ENCODE data around the gene RAB11FIP3. TPM values are rescaled to one million over a fixed set of nuclear protein-coding genes. Genes with fewer than 3 reads are reported as not detected.

The RAB11FIP3 gene
- total RNA-seq, 1 experiment from 2014 or later: 12.8 TPM

DNA sequence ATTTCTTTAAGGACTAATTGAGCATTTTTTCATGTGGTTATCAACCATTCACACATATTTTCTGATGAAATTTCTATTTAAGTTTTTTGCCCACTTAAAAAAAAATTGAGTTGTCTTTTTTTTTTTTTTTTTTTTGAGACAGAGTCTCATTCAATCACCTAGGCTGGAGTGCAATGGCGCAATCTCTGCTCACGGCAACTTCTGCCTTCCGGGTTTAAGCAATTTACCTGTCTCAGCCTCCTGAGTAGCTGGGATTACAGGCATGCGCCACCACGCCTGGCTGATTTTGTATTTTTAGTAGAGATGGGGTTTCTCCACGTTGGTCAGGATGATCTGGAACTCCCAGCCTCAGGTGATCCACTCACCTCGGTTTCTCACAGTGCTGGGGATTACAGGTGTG lies 34.3 kb downstream of the RAB11FIP3 start (continued):
- TF ChIP-seq, protein P1, sequence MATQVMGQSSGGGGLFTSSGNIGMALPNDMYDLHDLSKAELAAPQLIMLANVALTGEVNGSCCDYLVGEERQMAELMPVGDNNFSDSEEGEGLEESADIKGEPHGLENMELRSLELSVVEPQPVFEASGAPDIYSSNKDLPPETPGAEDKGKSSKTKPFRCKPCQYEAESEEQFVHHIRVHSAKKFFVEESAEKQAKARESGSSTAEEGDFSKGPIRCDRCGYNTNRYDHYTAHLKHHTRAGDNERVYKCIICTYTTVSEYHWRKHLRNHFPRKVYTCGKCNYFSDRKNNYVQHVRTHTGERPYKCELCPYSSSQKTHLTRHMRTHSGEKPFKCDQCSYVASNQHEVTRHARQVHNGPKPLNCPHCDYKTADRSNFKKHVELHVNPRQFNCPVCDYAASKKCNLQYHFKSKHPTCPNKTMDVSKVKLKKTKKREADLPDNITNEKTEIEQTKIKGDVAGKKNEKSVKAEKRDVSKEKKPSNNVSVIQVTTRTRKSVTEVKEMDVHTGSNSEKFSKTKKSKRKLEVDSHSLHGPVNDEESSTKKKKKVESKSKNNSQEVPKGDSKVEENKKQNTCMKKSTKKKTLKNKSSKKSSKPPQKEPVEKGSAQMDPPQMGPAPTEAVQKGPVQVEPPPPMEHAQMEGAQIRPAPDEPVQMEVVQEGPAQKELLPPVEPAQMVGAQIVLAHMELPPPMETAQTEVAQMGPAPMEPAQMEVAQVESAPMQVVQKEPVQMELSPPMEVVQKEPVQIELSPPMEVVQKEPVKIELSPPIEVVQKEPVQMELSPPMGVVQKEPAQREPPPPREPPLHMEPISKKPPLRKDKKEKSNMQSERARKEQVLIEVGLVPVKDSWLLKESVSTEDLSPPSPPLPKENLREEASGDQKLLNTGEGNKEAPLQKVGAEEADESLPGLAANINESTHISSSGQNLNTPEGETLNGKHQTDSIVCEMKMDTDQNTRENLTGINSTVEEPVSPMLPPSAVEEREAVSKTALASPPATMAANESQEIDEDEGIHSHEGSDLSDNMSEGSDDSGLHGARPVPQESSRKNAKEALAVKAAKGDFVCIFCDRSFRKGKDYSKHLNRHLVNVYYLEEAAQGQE (IDR thresholded peaks at IDR 0.05; ENCODE audit: low read depth): no peak
- TF ChIP-seq, protein P2, sequence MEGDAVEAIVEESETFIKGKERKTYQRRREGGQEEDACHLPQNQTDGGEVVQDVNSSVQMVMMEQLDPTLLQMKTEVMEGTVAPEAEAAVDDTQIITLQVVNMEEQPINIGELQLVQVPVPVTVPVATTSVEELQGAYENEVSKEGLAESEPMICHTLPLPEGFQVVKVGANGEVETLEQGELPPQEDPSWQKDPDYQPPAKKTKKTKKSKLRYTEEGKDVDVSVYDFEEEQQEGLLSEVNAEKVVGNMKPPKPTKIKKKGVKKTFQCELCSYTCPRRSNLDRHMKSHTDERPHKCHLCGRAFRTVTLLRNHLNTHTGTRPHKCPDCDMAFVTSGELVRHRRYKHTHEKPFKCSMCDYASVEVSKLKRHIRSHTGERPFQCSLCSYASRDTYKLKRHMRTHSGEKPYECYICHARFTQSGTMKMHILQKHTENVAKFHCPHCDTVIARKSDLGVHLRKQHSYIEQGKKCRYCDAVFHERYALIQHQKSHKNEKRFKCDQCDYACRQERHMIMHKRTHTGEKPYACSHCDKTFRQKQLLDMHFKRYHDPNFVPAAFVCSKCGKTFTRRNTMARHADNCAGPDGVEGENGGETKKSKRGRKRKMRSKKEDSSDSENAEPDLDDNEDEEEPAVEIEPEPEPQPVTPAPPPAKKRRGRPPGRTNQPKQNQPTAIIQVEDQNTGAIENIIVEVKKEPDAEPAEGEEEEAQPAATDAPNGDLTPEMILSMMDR (IDR thresholded peaks at IDR 0.05 in 2 of 3, conservative IDR thresholded peaks at IDR 0.05 in 1 of 3; ENCODE audit: borderline replicate concordance in 1 of 3, insufficient read depth in 1 of 3, low read depth in 2 of 3, low read length in 2 of 3): no peak
- TF ChIP-seq ELF1 (IDR thresholded peaks at IDR 0.05; ENCODE audit: borderline replicate concordance, low read depth) (no peak), SIN3A (IDR thresholded peaks at IDR 0.05; ENCODE audit: low read depth) (no peak), SRF (IDR thresholded peaks at IDR 0.05; ENCODE audit: low read depth) (no peak), YY1 (IDR thresholded peaks at IDR 0.05; ENCODE audit: extremely low read depth, insufficient replicate concordance, low read depth, low read length) (no peak), CBX3 (IDR thresholded peaks at IDR 0.05; ENCODE audit: low read depth) (no peak), CEBPB (IDR thresholded peaks at IDR 0.05; ENCODE audit: low read depth) (no peak), EZH2 (IDR thresholded peaks at IDR 0.05) (no peak), SP1 (IDR thresholded peaks at IDR 0.05; ENCODE audit: low read depth) (no peak), EGR1 (IDR thresholded peaks at IDR 0.05; ENCODE audit: low read depth) (no peak)
